ENCODE measurements around the gene ZNF425.

DNA sequence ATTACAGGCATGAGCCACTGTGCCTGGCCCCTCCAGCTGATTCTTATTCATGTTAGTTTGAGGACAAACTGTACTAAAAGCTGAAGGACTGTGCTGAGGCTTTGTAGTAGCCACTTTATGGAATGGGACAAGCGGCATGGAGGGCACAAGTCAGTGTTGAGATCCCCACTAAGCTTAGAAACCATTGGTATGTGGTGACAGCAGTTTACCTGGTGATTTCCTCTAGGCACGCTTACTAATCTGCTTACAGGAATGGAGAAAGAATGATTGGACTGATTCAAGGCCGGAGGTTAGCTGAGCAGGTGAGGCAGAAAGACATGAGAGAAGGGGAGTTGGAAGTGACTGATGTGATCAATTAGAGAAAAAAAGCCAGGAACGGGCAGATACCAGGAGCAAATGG lies 24.9 kb upstream of the ZNF425 start:
- TF ChIP-seq EP300 (IDR thresholded peaks at IDR 0.05) = no peak
- TF ChIP-seq, protein P1, sequence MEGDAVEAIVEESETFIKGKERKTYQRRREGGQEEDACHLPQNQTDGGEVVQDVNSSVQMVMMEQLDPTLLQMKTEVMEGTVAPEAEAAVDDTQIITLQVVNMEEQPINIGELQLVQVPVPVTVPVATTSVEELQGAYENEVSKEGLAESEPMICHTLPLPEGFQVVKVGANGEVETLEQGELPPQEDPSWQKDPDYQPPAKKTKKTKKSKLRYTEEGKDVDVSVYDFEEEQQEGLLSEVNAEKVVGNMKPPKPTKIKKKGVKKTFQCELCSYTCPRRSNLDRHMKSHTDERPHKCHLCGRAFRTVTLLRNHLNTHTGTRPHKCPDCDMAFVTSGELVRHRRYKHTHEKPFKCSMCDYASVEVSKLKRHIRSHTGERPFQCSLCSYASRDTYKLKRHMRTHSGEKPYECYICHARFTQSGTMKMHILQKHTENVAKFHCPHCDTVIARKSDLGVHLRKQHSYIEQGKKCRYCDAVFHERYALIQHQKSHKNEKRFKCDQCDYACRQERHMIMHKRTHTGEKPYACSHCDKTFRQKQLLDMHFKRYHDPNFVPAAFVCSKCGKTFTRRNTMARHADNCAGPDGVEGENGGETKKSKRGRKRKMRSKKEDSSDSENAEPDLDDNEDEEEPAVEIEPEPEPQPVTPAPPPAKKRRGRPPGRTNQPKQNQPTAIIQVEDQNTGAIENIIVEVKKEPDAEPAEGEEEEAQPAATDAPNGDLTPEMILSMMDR (IDR thresholded peaks at IDR 0.05) = no peak

Measured in upper lobe of left lung (tissue), 4 donors.